IMR-90 (cell line): ENCODE measurements around the gene CPSF4L. TPM values are rescaled to one million over a fixed set of nuclear protein-coding genes. Genes with fewer than 3 reads are reported as not detected.
A peak's percentile ranks its signal among the peaks of the same experiment; 100 is the strongest.

Experiments
- ATAC-seq: fragments of 200-7000 bp; cut with Tn5 transposase; 2 replicates; pipeline ENCODE4 v1.9.1; 2020; ENCODE audit warnings: low read depth, mild to moderate bottlenecking, moderate library complexity
- BruUV-seq: library from RNA; stranded (reverse); fragments of 400-500 nt; replicated peaks from 2 replicates; lab custom pipeline; 2021; lab: Mats Ljungman, UMichigan
- CTCF ChIA-PET: fragments of 300-600 bp; formaldehyde crosslinking; extraction: SDS; loops from one replicate; lab custom pipeline; 2021; ENCODE audit warnings: antibody characterized with exemption; lab: Yijun Ruan, JAX
- POLR2A ChIA-PET: fragments of 300-600 bp; sonication (Branson Sonifier 250); formaldehyde crosslinking; loops from one replicate; lab custom pipeline; 2022; ENCODE audit warnings: antibody characterized with exemption; ENCODE audit not compliant: unreplicated experiment; lab: Charles Lee
- DNase-seq: peaks from one replicate; pipeline ENCODE4 v3.0.0; 2013
- H2AFZ ChIP-seq: replicated peaks from 2 replicates; pipeline ENCODE3; 2013; ENCODE audit warnings: low read length, mild to moderate bottlenecking; ENCODE audit not compliant: poor library complexity
- H2AK5ac ChIP-seq: 2 replicates; pipeline ENCODE4 v1.6.1; 2013; ENCODE audit warnings: low read depth, low read length, inconsistent platforms
- H2AK9ac ChIP-seq: replicated peaks from 2 replicates; pipeline ENCODE3; 2013; ENCODE audit warnings: mild to moderate bottlenecking, low read depth, low read length, moderate library complexity; ENCODE audit not compliant: poor library complexity
- H2BK120ac ChIP-seq: 2 replicates; pipeline ENCODE4 v1.6.1; 2013; ENCODE audit warnings: low read depth, low read length, inconsistent platforms
- H2BK15ac ChIP-seq: 3 replicates; pipeline ENCODE4 v1.6.1; 2013; ENCODE audit warnings: low read depth, low read length, inconsistent platforms
- H2BK20ac ChIP-seq: 2 replicates; pipeline ENCODE4 v1.6.1; 2013; ENCODE audit warnings: low read depth, mild to moderate bottlenecking, inconsistent platforms, low read length, moderate library complexity
- H2BK5ac ChIP-seq: 2 replicates; pipeline ENCODE4 v1.6.1; 2013; ENCODE audit warnings: mild to moderate bottlenecking, low read depth, low read length, inconsistent platforms; ENCODE audit not compliant: poor library complexity, severe bottlenecking
- H3K14ac ChIP-seq: replicated peaks from 2 replicates; pipeline ENCODE4 v1.6.1; 2013; ENCODE audit warnings: low read depth, low read length, inconsistent platforms
- H3K18ac ChIP-seq: 2 replicates; pipeline ENCODE4 v1.6.1; 2013; ENCODE audit warnings: low read depth, low read length, control low read depth
- H3K23ac ChIP-seq: 2 replicates; pipeline ENCODE4 v1.6.1; 2013; ENCODE audit warnings: low read depth, low read length, inconsistent platforms
- H3K27ac ChIP-seq: 2 replicates; pipeline ENCODE4 v1.5.1; 2013; ENCODE audit warnings: mild to moderate bottlenecking, control low read depth, low read length; ENCODE audit not compliant: insufficient read depth
- H3K27me3 ChIP-seq: 2 replicates; pipeline ENCODE4 v1.6.1; 2013; ENCODE audit warnings: low read length; ENCODE audit not compliant: control insufficient read depth, insufficient read depth
- H3K36me3 ChIP-seq: 2 replicates; pipeline ENCODE4 v1.6.1; 2013; ENCODE audit warnings: low read length, mixed read lengths; ENCODE audit not compliant: control insufficient read depth, insufficient read depth
- H3K4ac ChIP-seq: 2 replicates; pipeline ENCODE4 v1.6.1; 2013; ENCODE audit warnings: low read depth, low read length, inconsistent platforms
- H3K4me1 ChIP-seq: 2 replicates; pipeline ENCODE4 v1.6.1; 2013; ENCODE audit warnings: low read length, mixed read lengths; ENCODE audit not compliant: control insufficient read depth, insufficient read depth
- H3K4me2 ChIP-seq: 2 replicates; pipeline ENCODE4 v1.6.1; 2013; ENCODE audit warnings: low read depth, mild to moderate bottlenecking, control low read depth, low read length, moderate library complexity
- H3K4me3 ChIP-seq: 2 replicates; pipeline ENCODE4 v1.5.1; 2013; ENCODE audit warnings: low read depth, mild to moderate bottlenecking, control low read depth, low read length, moderate library complexity; ENCODE audit not compliant: insufficient read depth
- H3K56ac ChIP-seq: 2 replicates; pipeline ENCODE4 v1.6.1; 2013; ENCODE audit warnings: low read length, inconsistent platforms; ENCODE audit not compliant: insufficient read depth; ENCODE audit errors: extremely low read depth
- H3K79me1 ChIP-seq, 2 experiments: 2 replicates each; pipeline ENCODE4 v1.6.1; 2013; ENCODE audit warnings: low read length in 2 of 2, inconsistent platforms in 1 of 2, low read depth in 1 of 2
- H3K9ac ChIP-seq: 2 replicates; pipeline ENCODE4 v1.6.1; 2013; ENCODE audit warnings: low read depth, low read length, control low read depth
- H3K9me1 ChIP-seq: 2 replicates; pipeline ENCODE4 v1.6.1; 2013; ENCODE audit warnings: low read length, inconsistent platforms; ENCODE audit not compliant: insufficient read depth
- H3K9me3 ChIP-seq: 2 replicates; pipeline ENCODE4 v1.6.1; 2013; ENCODE audit warnings: low read length; ENCODE audit not compliant: control insufficient read depth, insufficient read depth
- H4K20me1 ChIP-seq: 2 replicates; pipeline ENCODE4 v1.6.1; 2013; ENCODE audit warnings: low read length, inconsistent platforms; ENCODE audit not compliant: insufficient read depth
- H4K5ac ChIP-seq: 2 replicates; pipeline ENCODE4 v1.6.1; 2013; ENCODE audit warnings: mild to moderate bottlenecking, low read depth, low read length, control low read depth
- H4K8ac ChIP-seq, 2 experiments: 2 replicates each; pipeline ENCODE4 v1.6.1; 2013; ENCODE audit warnings: low read depth in 2 of 2, low read length in 2 of 2, control low read depth in 1 of 2, inconsistent platforms in 1 of 2
- H4K91ac ChIP-seq: 2 replicates; pipeline ENCODE4 v1.6.1; 2013; ENCODE audit warnings: low read depth, low read length, inconsistent platforms; ENCODE audit not compliant: insufficient read depth
- BHLHE40 ChIP-seq: fragments of 150-350 bp; IDR thresholded peaks from 2 replicates; pipeline ENCODE4 v1.6.1; 2016; ENCODE audit warnings: mild to moderate bottlenecking, low read depth, low read length
- CHD1 ChIP-seq: IDR thresholded peaks from 2 replicates; pipeline ENCODE4 v1.6.1; 2012; ENCODE audit warnings: low read depth, low read length, improper control_type of control experiment
- FOS ChIP-seq: fragments of 150-350 bp; IDR thresholded peaks from 2 replicates; pipeline ENCODE4 v1.6.1; 2016; ENCODE audit warnings: low read depth, low read length
- MAZ ChIP-seq: IDR thresholded peaks from 2 replicates; pipeline ENCODE4 v1.6.1; 2012; ENCODE audit warnings: low read depth, mild to moderate bottlenecking, low read length, improper control_type of control experiment, moderate library complexity, borderline replicate concordance
- MXI1 ChIP-seq: IDR thresholded peaks from 2 replicates; pipeline ENCODE4 v1.6.1; 2012; ENCODE audit warnings: low read depth, mild to moderate bottlenecking, low read length, moderate library complexity, borderline replicate concordance
- NFE2L2 ChIP-seq: fragments of 150-350 bp; IDR thresholded peaks from 2 replicates; pipeline ENCODE4 v1.6.1; 2016; ENCODE audit warnings: low read depth, mild to moderate bottlenecking, low read length
- POLR2A ChIP-seq: IDR thresholded peaks from 2 replicates; pipeline ENCODE4 v1.6.1; 2012; ENCODE audit warnings: mild to moderate bottlenecking, low read depth, low read length
- RAD21 ChIP-seq: IDR thresholded peaks from 2 replicates; pipeline ENCODE4 v1.6.1; 2012; ENCODE audit warnings: low read length, improper control_type of control experiment
- RCOR1 ChIP-seq: IDR thresholded peaks from 2 replicates; pipeline ENCODE4 v1.6.1; 2012; ENCODE audit warnings: mild to moderate bottlenecking, low read length, improper control_type of control experiment; ENCODE audit not compliant: insufficient replicate concordance
- RFX5 ChIP-seq: IDR thresholded peaks from 2 replicates; pipeline ENCODE4 v1.8.0; 2012; ENCODE audit warnings: low read depth, mild to moderate bottlenecking, low read length, moderate library complexity
- SMC3 ChIP-seq: fragments of 150-350 bp; IDR thresholded peaks from 2 replicates; pipeline ENCODE4 v1.6.1; 2016; ENCODE audit warnings: low read depth, mild to moderate bottlenecking, antibody characterized with exemption, low read length, moderate library complexity
- WGBS, 2 experiments: methylation state at CpG; one replicate each; pipeline versions ENCODE4 v1.1.5 to v1.1.7; 2013; ENCODE audit warnings: missing lambda C conversion rate in 2 of 2; ENCODE audit not compliant: insufficient read length in 1 of 2; ENCODE audit errors: extremely low coverage in 2 of 2; 5-methylcytosine and 5-hydroxymethylcytosine counted together
- dilution Hi-C: fragments of 300-500 bp; cut with HindIII; formaldehyde crosslinking; loops from one replicate; pipeline ENCODE4 v1.14.3; 2018; ENCODE audit warnings: low sequenced_read_pairs; ENCODE audit not compliant: unreplicated experiment
- in situ Hi-C: fragments of 300-500 bp; cut with MboI; formaldehyde crosslinking; loops from 3 replicates; pipeline ENCODE4 v1.14.3; 2019; ENCODE audit warnings: low sequenced_read_pairs, inconsistent platforms, mixed read lengths
- intact Hi-C: fragments of 100-400 bp; cut with micrococcal nuclease; formaldehyde crosslinking; loops from 2 replicates; pipeline ENCODE4 v1.10.0; 2022
- polyA plus RNA-seq, 3 experiments: library from polyadenylated mRNA; depleted of rRNA; stranded (reverse); fragments of >200 nt; gene quantifications; 2 replicates each; pipeline ENCODE4 v1.2.3, GENCODE V29; 2012; ENCODE audit warnings: low replicate concordance in 1 of 3
- total RNA-seq: library from RNA; depleted of rRNA; stranded (reverse); fragments of >200 nt; gene quantifications from 2 replicates; pipeline ENCODE4 v1.2.3, GENCODE V29; 2012
- TF ChIP-seq, protein P1 (sequence below): fragments of 150-350 bp; IDR thresholded peaks from 2 replicates; pipeline ENCODE4 v1.6.1; 2016; ENCODE audit warnings: low read depth, mild to moderate bottlenecking, low read length, moderate library complexity, borderline replicate concordance
- TF ChIP-seq, protein P2 (sequence below): conservative IDR thresholded peaks from 2 replicates; pipeline ENCODE4 v1.5.1; 2012; ENCODE audit warnings: mild to moderate bottlenecking, low read depth, low read length, improper control_type of control experiment
- TF ChIP-seq, protein P3 (sequence below): fragments of 150-350 bp; IDR thresholded peaks from 2 replicates; pipeline ENCODE4 v1.6.1; 2017; ENCODE audit warnings: mild to moderate bottlenecking, antibody characterized with exemption, low read length, low read depth

Gene CPSF4L
- total and polyA plus RNA-seq, 2 of the 4 experiments (the other 2 are of a cell fraction): not detected

DNA sequence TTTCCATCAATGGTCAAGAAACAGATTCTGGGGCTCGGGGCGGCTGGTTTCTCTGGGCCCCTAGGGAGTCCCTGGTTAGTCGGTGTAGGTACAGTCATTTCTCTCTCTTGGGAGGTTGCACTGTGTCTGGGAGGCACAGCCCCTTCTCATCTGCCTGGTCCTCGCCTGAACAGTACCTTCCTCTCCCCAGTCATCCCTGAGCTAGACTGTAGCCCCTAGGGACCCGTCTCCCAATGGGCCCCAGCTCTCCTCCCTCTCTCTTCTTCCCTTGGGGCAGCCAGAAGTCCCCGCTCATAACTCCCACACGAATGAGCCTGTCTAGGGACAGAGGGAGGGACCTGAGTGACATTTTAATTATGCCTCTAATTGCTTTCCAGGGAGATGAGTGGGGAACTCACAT lies 20.2 kb upstream of the CPSF4L start:
- DNase-seq: no peak

More for the DNA sequence above, 20.2 kb upstream of the CPSF4L start:
- TF ChIP-seq RFX5 (no peak), MXI1 (no peak), RCOR1 (no peak), FOS (no peak), BHLHE40 (no peak), SMC3 (no peak), POLR2A (no peak), CHD1 (no peak), NFE2L2 (no peak), RAD21 (no peak), MAZ (no peak)
- TF ChIP-seq, protein P1, sequence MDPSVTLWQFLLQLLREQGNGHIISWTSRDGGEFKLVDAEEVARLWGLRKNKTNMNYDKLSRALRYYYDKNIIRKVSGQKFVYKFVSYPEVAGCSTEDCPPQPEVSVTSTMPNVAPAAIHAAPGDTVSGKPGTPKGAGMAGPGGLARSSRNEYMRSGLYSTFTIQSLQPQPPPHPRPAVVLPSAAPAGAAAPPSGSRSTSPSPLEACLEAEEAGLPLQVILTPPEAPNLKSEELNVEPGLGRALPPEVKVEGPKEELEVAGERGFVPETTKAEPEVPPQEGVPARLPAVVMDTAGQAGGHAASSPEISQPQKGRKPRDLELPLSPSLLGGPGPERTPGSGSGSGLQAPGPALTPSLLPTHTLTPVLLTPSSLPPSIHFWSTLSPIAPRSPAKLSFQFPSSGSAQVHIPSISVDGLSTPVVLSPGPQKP: no peak
- TF ChIP-seq, protein P2, sequence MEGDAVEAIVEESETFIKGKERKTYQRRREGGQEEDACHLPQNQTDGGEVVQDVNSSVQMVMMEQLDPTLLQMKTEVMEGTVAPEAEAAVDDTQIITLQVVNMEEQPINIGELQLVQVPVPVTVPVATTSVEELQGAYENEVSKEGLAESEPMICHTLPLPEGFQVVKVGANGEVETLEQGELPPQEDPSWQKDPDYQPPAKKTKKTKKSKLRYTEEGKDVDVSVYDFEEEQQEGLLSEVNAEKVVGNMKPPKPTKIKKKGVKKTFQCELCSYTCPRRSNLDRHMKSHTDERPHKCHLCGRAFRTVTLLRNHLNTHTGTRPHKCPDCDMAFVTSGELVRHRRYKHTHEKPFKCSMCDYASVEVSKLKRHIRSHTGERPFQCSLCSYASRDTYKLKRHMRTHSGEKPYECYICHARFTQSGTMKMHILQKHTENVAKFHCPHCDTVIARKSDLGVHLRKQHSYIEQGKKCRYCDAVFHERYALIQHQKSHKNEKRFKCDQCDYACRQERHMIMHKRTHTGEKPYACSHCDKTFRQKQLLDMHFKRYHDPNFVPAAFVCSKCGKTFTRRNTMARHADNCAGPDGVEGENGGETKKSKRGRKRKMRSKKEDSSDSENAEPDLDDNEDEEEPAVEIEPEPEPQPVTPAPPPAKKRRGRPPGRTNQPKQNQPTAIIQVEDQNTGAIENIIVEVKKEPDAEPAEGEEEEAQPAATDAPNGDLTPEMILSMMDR: no peak
- TF ChIP-seq, protein P3, sequence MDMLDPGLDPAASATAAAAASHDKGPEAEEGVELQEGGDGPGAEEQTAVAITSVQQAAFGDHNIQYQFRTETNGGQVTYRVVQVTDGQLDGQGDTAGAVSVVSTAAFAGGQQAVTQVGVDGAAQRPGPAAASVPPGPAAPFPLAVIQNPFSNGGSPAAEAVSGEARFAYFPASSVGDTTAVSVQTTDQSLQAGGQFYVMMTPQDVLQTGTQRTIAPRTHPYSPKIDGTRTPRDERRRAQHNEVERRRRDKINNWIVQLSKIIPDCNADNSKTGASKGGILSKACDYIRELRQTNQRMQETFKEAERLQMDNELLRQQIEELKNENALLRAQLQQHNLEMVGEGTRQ: no peak
- no peak overlapping the region for H4K91ac ChIP-seq
- H4K20me1 ChIP-seq: peaks cover 31% of the 10 kb centered on the region
- H3K27ac ChIP-seq: no peak overlapping the region
- H3K79me1 ChIP-seq: peaks cover 13 to 56% of the 10 kb centered on the region in 2 experiments
- H3K9me3 ChIP-seq: no peaks in the 10 kb centered on the region
- H3K4me2 ChIP-seq: no peak overlapping the region
- no peak overlapping the region for H2BK5ac ChIP-seq
- BruUV-seq: no TSS peak
- peaks cover 5% of the 10 kb centered on the region; the same call in 1 of the 2 replicates for H3K9me1 ChIP-seq
- no peak overlapping the region for H3K9ac ChIP-seq
- peak overlapping the region; percentile 9 for H2AK9ac ChIP-seq
- H3K36me3 ChIP-seq: peaks cover 38% of the 10 kb centered on the region
- no peak overlapping the region for H2AFZ ChIP-seq
- in situ Hi-C loops: no loop called here
- no peak for ATAC-seq
- no peaks in the 10 kb centered on the region for H3K27me3 ChIP-seq
- no peak overlapping the region for H2BK15ac ChIP-seq
- H3K23ac ChIP-seq: no peak overlapping the region
- no peak overlapping the region for H2AK5ac ChIP-seq
- H3K18ac ChIP-seq: no peak overlapping the region
- H3K4me1 ChIP-seq: peaks cover 10% of the 10 kb centered on the region; the same call in 1 of the 2 replicates
- POLR2A ChIA-PET: no interaction called here
- dilution Hi-C loops: no loop called here
- no peak overlapping the region for H3K56ac ChIP-seq
- no peak overlapping the region for H3K14ac ChIP-seq
- CTCF ChIA-PET: no interaction called here
- intact Hi-C loops: no loop called here
- H4K8ac ChIP-seq: no peak overlapping the region
- no peak overlapping the region for H2BK20ac ChIP-seq
- no peak overlapping the region for H2BK120ac ChIP-seq
- no peak overlapping the region for H3K4ac ChIP-seq
- H3K4me3 ChIP-seq: no peak overlapping the region
- no peak overlapping the region for H4K5ac ChIP-seq
- 100% methylated on average over 1 of the region's 7 CpGs; no CpG with 5 or more reads in 1 of the 2 experiments for WGBS, 2 experiments
